A673 (cell line): ENCODE measurements around the gene FHDC1. TPM values are rescaled to one million over a fixed set of nuclear protein-coding genes. Genes with fewer than 3 reads are reported as not detected.

Experiments
- BruUV-seq: library from RNA; stranded (reverse); fragments of 400-500 nt; replicated peaks from 2 replicates; lab custom pipeline; 2021; lab: Mats Ljungman, UMichigan
- CTCF ChIA-PET: fragments of 300-600 bp; sonication (Branson Sonifier 250); formaldehyde crosslinking; loops from one replicate; lab custom pipeline; 2022; ENCODE audit warnings: antibody characterized with exemption; lab: Charles Lee
- POLR2A ChIA-PET: fragments of 300-600 bp; sonication (Branson Sonifier 250); formaldehyde crosslinking; loops from one replicate; lab custom pipeline; 2022; ENCODE audit warnings: antibody characterized with exemption; ENCODE audit not compliant: low non-redundant PET; lab: Charles Lee
- DNase-seq: peaks from one replicate; pipeline ENCODE4 v3.0.0-alpha.2; 2015; ENCODE audit warnings: low spot score
- H3K27ac ChIP-seq: fragments of 200-600 bp; sonication (generic); 2 replicates; pipeline ENCODE4 v1.5.1; 2016; ENCODE audit warnings: mixed run types, low read depth, mild to moderate bottlenecking, mixed read lengths, antibody characterized with exemption, low read length; ENCODE audit not compliant: poor library complexity, severe bottlenecking
- H3K27me3 ChIP-seq: fragments of 200-600 bp; sonication (generic); replicated peaks from 2 replicates; pipeline ENCODE4 v1.6.1; 2017; ENCODE audit warnings: mixed run types, low read depth, mild to moderate bottlenecking, mixed read lengths, antibody characterized with exemption, low read length; ENCODE audit not compliant: insufficient read depth, poor library complexity
- H3K36me3 ChIP-seq: fragments of 200-600 bp; sonication (generic); 2 replicates; pipeline ENCODE4 v1.6.1; 2016; ENCODE audit warnings: mixed run types, mild to moderate bottlenecking, mixed read lengths, antibody characterized with exemption, low read length; ENCODE audit not compliant: insufficient read depth, poor library complexity, severe bottlenecking
- H3K4me1 ChIP-seq: fragments of 200-600 bp; sonication (generic); 2 replicates; pipeline ENCODE4 v1.6.1; 2017; ENCODE audit warnings: mixed run types, mild to moderate bottlenecking, mixed read lengths, antibody characterized with exemption, low read length; ENCODE audit not compliant: insufficient read depth, poor library complexity, severe bottlenecking
- H3K4me3 ChIP-seq: fragments of 200-600 bp; sonication (generic); 2 replicates; pipeline ENCODE4 v1.5.1; 2016; ENCODE audit warnings: low read depth, mixed run types, mild to moderate bottlenecking, mixed read lengths, low read length; ENCODE audit not compliant: poor library complexity, severe bottlenecking
- H3K9me3 ChIP-seq: fragments of 200-600 bp; sonication (generic); 2 replicates; pipeline ENCODE4 v1.6.1; 2016; ENCODE audit warnings: mixed run types, low read depth, mild to moderate bottlenecking, mixed read lengths, antibody characterized with exemption, low read length; ENCODE audit not compliant: poor library complexity, severe bottlenecking
- CTCF ChIP-seq: fragments of 300-800, 200-600 bp; sonication (generic); conservative IDR thresholded peaks from 2 replicates; pipeline ENCODE4 v1.5.1; 2017; ENCODE audit warnings: low read depth, mild to moderate bottlenecking, antibody characterized with exemption, low read length, moderate library complexity, mixed read lengths
- EZH2 ChIP-seq: fragments of 200-600 bp; sonication (generic); IDR thresholded peaks from 2 replicates; pipeline ENCODE4 v1.6.1; 2017; ENCODE audit warnings: borderline replicate concordance, low read depth, mild to moderate bottlenecking, mixed read lengths, antibody characterized with exemption, low read length; ENCODE audit not compliant: poor library complexity, severe bottlenecking
- intact Hi-C: fragments of 100-400 bp; cut with micrococcal nuclease; formaldehyde crosslinking; loops from one replicate; pipeline ENCODE4 v1.10.0; 2022; ENCODE audit not compliant: unreplicated experiment
- total RNA-seq: library from RNA; stranded (reverse); gene quantifications from 2 replicates; pipeline ENCODE4 v1.2.3, GENCODE V29; 2021

FHDC1 gene
- total RNA-seq, 1 experiment from 2014 or later, result 0.26 TPM

- POLR2A ChIA-PET, result no interaction called here
- H3K36me3 ChIP-seq, result no peaks in the 10 kb centered on the region
- BruUV-seq, result no TSS peak
- no peak for DNase-seq
- intact Hi-C loops, result no loop called here
- CTCF ChIA-PET, result no interaction called here
- H3K4me1 ChIP-seq, result no peaks in the 10 kb centered on the region
- H3K9me3 ChIP-seq, result peaks cover 22% of the 10 kb centered on the region
- no peak overlapping the region for H3K27ac ChIP-seq
- no peak overlapping the region for H3K4me3 ChIP-seq
- no peaks in the 10 kb centered on the region for H3K27me3 ChIP-seq
- TF ChIP-seq EZH2 (no peak), CTCF (no peak)
These were observed 16.3 kb upstream of the FHDC1 start for GRCh38 chr4:152919826-152920225.

- Histone ChIP-seq H3K27ac (no peak overlapping the region), H3K9me3 (peaks cover 22% of the 10 kb centered on the region), H3K4me1 (no peaks in the 10 kb centered on the region), H3K4me3 (no peak overlapping the region), H3K36me3 (no peaks in the 10 kb centered on the region), H3K27me3 (no peaks in the 10 kb centered on the region)
- no TSS peak for BruUV-seq
- TF ChIP-seq CTCF, result no peak
- no peak for TF ChIP-seq EZH2
- ChIA-PET POLR2A (no interaction called here), CTCF (no interaction called here)
- intact Hi-C loops, result no loop called here
- DNase-seq, result no peak
These were observed 15.4 kb upstream of the FHDC1 start for GRCh38 chr4:152920768-152921167.

DNA sequence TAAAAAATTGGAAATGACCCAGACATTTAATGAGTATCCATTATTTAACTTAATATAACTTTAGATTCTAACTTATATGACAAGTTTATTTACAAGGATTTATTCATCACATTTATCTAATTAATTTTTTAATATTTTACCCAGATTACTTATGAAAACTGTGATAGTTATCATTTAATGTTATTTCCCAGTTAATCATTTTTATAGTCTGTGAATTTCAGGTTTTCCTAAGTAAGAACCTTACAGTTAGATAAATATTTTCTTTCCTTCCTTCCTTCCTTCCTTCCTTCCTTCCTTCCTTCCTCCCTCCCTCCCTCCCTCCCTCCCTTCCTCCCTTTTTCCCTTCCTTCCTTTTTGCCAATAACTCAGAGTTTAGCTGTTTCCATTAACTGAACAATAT is 14.8 kb upstream of the FHDC1 start:
- Histone ChIP-seq H3K36me3 (no peaks in the 10 kb centered on the region), H3K9me3 (peaks cover 22% of the 10 kb centered on the region), H3K4me3 (no peak overlapping the region), H3K27ac (no peak overlapping the region), H3K4me1 (no peaks in the 10 kb centered on the region), H3K27me3 (no peaks in the 10 kb centered on the region)
- CTCF ChIA-PET, result no interaction called here
- DNase-seq, result no peak
- no TSS peak for BruUV-seq
- POLR2A ChIA-PET, result no interaction called here
- TF ChIP-seq CTCF, result no peak
- TF ChIP-seq EZH2, result no peak
- intact Hi-C loops, result no loop called here
